ENCODE results near the gene ALG14.

Gene ALG14

DNA sequence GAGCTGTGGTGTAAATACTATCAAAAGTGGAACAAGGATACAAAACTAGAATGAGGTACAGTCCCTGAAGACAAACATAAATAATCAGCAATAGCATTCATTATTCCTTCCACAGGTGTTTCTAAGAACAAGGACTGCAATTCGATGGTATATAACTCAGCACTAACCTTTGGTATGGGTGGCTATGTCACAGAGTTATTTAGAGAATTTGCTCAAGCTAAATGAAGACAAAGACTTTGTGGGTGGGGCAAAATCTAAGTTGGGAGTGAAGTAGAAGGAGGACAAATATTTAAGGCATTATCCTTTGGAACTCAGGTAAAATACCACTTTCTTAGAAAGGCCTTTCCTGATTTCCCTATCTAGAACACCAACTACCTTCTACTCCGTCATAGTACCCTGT, 94.3 kb downstream of the ALG14 start:
- Histone ChIP-seq H3K4me3 (ENCODE audit: low read depth, low read length) (no peak overlapping the region), H3K4me1 (ENCODE audit: control insufficient read depth, insufficient read depth, low read length) (no peaks in the 10 kb centered on the region), H3K36me3 (ENCODE audit: control insufficient read depth in 2 of 2, insufficient read depth in 1 of 2, low read length in 2 of 2) (no peaks in the 10 kb centered on the region), H3K27ac (ENCODE audit: extremely low read depth, low read depth, low read length) (no peak overlapping the region), H3K9me3 (ENCODE audit: control insufficient read depth, insufficient read depth, low read depth, low read length) (no peaks in the 10 kb centered on the region)
- CTCF ChIA-PET = interaction anchor here (0.7 to 0.9 kb wide), 2 partner anchors 22 to 63 kb away, joined by 3 to 6 read pairs; no protein-coding TSS in a partner anchor
- POLR2A ChIA-PET = no interaction called here
- TF ChIP-seq, protein P1, sequence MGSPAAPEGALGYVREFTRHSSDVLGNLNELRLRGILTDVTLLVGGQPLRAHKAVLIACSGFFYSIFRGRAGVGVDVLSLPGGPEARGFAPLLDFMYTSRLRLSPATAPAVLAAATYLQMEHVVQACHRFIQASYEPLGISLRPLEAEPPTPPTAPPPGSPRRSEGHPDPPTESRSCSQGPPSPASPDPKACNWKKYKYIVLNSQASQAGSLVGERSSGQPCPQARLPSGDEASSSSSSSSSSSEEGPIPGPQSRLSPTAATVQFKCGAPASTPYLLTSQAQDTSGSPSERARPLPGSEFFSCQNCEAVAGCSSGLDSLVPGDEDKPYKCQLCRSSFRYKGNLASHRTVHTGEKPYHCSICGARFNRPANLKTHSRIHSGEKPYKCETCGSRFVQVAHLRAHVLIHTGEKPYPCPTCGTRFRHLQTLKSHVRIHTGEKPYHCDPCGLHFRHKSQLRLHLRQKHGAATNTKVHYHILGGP (tag by site-specific recombination; IDR thresholded peaks at IDR 0.05) = no peak
- TF ChIP-seq ZNF169 (tag by site-specific recombination; IDR thresholded peaks at IDR 0.05) = no peak
- no peak for TF ChIP-seq ZFHX2 (tag by site-specific recombination; conservative IDR thresholded peaks at IDR 0.05)
- no peak for TF ChIP-seq ZNF521 (tag by site-specific recombination; IDR thresholded peaks at IDR 0.05)
- no peak for TF ChIP-seq ZBTB20 (tag by site-specific recombination; IDR thresholded peaks at IDR 0.05)
- no peak for TF ChIP-seq ZNF248 (tag by site-specific recombination; IDR thresholded peaks at IDR 0.05)

DNA sequence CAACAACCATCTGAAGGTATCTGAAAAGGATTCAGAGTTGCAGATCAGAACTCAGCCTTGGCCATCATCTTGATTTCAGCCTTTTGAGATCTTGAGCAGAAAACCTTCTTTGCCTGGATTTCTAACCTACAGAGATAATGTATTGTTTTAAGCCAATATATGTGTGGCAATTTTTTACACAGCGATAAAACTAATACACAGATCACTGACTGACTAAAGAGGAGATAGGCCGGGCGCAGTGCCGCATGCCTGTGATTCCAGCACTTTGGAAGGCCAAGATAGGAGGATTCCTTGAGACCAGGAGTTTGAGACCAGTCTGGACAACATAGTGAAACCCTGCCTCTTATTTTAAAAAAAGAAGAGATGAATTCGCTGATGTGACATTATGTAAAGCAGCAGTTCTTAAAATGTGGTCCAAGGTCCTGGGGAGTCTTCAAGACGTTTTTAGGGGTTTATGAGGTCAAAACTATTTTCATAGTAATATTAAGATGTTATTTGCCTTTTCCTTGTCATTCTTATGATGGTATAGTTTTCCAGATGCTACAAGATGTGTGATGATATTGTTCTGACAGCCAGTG, 95.7 kb downstream of the ALG14 start:
- ChIA-PET CTCF (interaction anchor here (0.7 kb wide), 1 partner anchor 16 kb away, joined by 3 read pairs; no protein-coding TSS in a partner anchor), POLR2A (no interaction called here)
- Histone ChIP-seq H3K27ac (ENCODE audit: extremely low read depth, low read depth, low read length) (no peak overlapping the region), H3K4me3 (ENCODE audit: low read depth, low read length) (no peak overlapping the region), H3K4me1 (ENCODE audit: control insufficient read depth, insufficient read depth, low read length) (no peaks in the 10 kb centered on the region), H3K36me3 (ENCODE audit: control insufficient read depth in 2 of 2, insufficient read depth in 1 of 2, low read length in 2 of 2) (no peaks in the 10 kb centered on the region), H3K9me3 (ENCODE audit: control insufficient read depth, insufficient read depth, low read depth, low read length) (no peaks in the 10 kb centered on the region)
- TF ChIP-seq ZNF18 (tag by site-specific recombination; IDR thresholded peaks at IDR 0.05) (no peak), ZNF530 (tag by site-specific recombination; IDR thresholded peaks at IDR 0.05; ENCODE audit: low read depth) (no peak), ZNF544 (tag by site-specific recombination; IDR thresholded peaks at IDR 0.05) (no peak), ZNF366 (tag by site-specific recombination; conservative IDR thresholded peaks at IDR 0.05) (no peak), ZNF830 (tag by site-specific recombination; IDR thresholded peaks at IDR 0.05; ENCODE audit: low read depth) (no peak), ZNF24 (tag by site-specific recombination; IDR thresholded peaks at IDR 0.05) (no peak), ZNF677 (tag by site-specific recombination; IDR thresholded peaks at IDR 0.05) (no peak), ZNF146 (tag by site-specific recombination; IDR thresholded peaks at IDR 0.05) (no peak), SP7 (tag by site-specific recombination; IDR thresholded peaks at IDR 0.05) (no peak), OSR2 (tag by site-specific recombination; IDR thresholded peaks at IDR 0.05) (no peak), ZNF23 (tag by site-specific recombination; IDR thresholded peaks at IDR 0.05; ENCODE audit: borderline replicate concordance) (no peak), ZNF174 (tag by site-specific recombination; IDR thresholded peaks at IDR 0.05) (no peak), SCRT1 (tag by site-specific recombination; IDR thresholded peaks at IDR 0.05; ENCODE audit: borderline replicate concordance) (no peak)
- TF ChIP-seq, protein P2, sequence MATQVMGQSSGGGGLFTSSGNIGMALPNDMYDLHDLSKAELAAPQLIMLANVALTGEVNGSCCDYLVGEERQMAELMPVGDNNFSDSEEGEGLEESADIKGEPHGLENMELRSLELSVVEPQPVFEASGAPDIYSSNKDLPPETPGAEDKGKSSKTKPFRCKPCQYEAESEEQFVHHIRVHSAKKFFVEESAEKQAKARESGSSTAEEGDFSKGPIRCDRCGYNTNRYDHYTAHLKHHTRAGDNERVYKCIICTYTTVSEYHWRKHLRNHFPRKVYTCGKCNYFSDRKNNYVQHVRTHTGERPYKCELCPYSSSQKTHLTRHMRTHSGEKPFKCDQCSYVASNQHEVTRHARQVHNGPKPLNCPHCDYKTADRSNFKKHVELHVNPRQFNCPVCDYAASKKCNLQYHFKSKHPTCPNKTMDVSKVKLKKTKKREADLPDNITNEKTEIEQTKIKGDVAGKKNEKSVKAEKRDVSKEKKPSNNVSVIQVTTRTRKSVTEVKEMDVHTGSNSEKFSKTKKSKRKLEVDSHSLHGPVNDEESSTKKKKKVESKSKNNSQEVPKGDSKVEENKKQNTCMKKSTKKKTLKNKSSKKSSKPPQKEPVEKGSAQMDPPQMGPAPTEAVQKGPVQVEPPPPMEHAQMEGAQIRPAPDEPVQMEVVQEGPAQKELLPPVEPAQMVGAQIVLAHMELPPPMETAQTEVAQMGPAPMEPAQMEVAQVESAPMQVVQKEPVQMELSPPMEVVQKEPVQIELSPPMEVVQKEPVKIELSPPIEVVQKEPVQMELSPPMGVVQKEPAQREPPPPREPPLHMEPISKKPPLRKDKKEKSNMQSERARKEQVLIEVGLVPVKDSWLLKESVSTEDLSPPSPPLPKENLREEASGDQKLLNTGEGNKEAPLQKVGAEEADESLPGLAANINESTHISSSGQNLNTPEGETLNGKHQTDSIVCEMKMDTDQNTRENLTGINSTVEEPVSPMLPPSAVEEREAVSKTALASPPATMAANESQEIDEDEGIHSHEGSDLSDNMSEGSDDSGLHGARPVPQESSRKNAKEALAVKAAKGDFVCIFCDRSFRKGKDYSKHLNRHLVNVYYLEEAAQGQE (tag by site-specific recombination; IDR thresholded peaks at IDR 0.05) = no peak
- TF ChIP-seq, protein P3, sequence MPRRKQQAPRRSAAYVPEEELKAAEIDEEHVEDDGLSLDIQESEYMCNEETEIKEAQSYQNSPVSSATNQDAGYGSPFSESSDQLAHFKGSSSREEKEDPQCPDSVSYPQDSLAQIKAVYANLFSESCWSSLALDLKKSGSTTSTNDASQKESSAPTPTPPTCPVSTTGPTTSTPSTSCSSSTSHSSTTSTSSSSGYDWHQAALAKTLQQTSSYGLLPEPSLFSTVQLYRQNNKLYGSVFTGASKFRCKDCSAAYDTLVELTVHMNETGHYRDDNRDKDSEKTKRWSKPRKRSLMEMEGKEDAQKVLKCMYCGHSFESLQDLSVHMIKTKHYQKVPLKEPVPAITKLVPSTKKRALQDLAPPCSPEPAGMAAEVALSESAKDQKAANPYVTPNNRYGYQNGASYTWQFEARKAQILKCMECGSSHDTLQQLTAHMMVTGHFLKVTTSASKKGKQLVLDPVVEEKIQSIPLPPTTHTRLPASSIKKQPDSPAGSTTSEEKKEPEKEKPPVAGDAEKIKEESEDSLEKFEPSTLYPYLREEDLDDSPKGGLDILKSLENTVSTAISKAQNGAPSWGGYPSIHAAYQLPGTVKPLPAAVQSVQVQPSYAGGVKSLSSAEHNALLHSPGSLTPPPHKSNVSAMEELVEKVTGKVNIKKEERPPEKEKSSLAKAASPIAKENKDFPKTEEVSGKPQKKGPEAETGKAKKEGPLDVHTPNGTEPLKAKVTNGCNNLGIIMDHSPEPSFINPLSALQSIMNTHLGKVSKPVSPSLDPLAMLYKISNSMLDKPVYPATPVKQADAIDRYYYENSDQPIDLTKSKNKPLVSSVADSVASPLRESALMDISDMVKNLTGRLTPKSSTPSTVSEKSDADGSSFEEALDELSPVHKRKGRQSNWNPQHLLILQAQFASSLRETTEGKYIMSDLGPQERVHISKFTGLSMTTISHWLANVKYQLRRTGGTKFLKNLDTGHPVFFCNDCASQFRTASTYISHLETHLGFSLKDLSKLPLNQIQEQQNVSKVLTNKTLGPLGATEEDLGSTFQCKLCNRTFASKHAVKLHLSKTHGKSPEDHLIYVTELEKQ (tag by site-specific recombination; IDR thresholded peaks at IDR 0.05; ENCODE audit: borderline replicate concordance) = no peak

All from HEK293 (cell line).